Colonic mucosa (tissue), 4 donors: Measurements from ENCODE around the gene WDR89. TPM values are rescaled to one million over a fixed set of nuclear protein-coding genes. Genes with fewer than 3 reads are reported as not detected.

Experiments
- DNase-seq: peaks from one replicate; pipeline ENCODE4 v3.0.0-alpha.2; 2020
- H3K27ac ChIP-seq: fragments of 200-600 bp; one replicate; pipeline ENCODE4 v1.8.0; 2021
- H3K27me3 ChIP-seq: fragments of 200-600 bp; one replicate; pipeline ENCODE4 v1.8.0; 2021
- H3K36me3 ChIP-seq: fragments of 200-600 bp; one replicate; pipeline ENCODE4 v1.8.0; 2021
- H3K4me1 ChIP-seq: fragments of 200-600 bp; one replicate; pipeline ENCODE4 v1.8.0; 2021; ENCODE audit warnings: mild to moderate bottlenecking
- H3K4me3 ChIP-seq: fragments of 200-600 bp; one replicate; pipeline ENCODE4 v1.8.0; 2021
- H3K9ac ChIP-seq, 2 donors: one replicate each; pipeline ENCODE4 v1.7.0; 2013; ENCODE audit warnings: control low read depth in 2 of 2, low read depth in 2 of 2, low read length in 2 of 2
- H3K9me3 ChIP-seq: fragments of 200-600 bp; one replicate; pipeline ENCODE4 v1.8.0; 2021
- intact Hi-C: fragments of 100-400 bp; cut with DNase I; formaldehyde crosslinking; loops from one replicate; pipeline ENCODE4 v1.14.1; 2022
- total RNA-seq, 2 donors: library from RNA; stranded (reverse); fragmentation: NEBNext Ultra II Directional in 1 of 2; extraction: Animal tissue kit (Norgen Biotek cat#: 25700) in 1 of 2; gene quantifications; one replicate each; pipeline ENCODE4 v1.2.1, GENCODE V29; 2021
- TF ChIP-seq, protein P1 (sequence below): fragments of 200-600 bp; IDR thresholded peaks from one replicate; pipeline ENCODE4 v1.8.0; 2022; ENCODE audit warnings: antibody characterized with exemption, mild to moderate bottlenecking
- donor health status: healthy.
- donor health status: DM: no; HTN: no; CAD: no.
- donor health status: DM: no; HTN: no; CAD: no.

Gene WDR89
- total RNA-seq, 2 donors from 2014 or later, result 7.9 to 12.0 TPM

DNA sequence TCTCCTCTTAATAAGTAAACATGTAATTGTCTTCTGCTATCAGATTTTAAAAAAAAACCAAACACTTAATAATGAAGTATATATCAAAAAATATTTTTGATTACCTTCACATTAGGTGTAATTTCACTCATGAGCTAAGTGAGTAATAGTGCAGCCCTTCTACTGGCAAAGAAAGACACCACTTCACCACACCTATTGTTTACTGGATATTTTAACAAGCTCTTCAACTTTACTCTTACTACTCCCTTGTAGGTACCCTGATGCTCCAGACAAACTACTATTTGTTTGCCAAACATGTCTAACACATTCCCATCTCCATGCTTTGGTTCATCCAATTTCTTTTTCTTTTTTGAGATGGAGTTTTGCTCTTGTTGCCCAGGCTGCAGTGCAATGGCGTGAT lies 36.9 kb upstream of the WDR89 start:
- intact Hi-C loops, result no loop called here
- no peaks in the 10 kb centered on the region for H3K27me3 ChIP-seq
- H3K4me1 ChIP-seq, result no peaks in the 10 kb centered on the region
- H3K9me3 ChIP-seq, result no peaks in the 10 kb centered on the region
- no peak overlapping the region for H3K4me3 ChIP-seq
- DNase-seq, result no peak
- H3K9ac ChIP-seq, result no peak overlapping the region
- peak overlapping the region; percentile 25 for H3K27ac ChIP-seq
- TF ChIP-seq, protein P1, sequence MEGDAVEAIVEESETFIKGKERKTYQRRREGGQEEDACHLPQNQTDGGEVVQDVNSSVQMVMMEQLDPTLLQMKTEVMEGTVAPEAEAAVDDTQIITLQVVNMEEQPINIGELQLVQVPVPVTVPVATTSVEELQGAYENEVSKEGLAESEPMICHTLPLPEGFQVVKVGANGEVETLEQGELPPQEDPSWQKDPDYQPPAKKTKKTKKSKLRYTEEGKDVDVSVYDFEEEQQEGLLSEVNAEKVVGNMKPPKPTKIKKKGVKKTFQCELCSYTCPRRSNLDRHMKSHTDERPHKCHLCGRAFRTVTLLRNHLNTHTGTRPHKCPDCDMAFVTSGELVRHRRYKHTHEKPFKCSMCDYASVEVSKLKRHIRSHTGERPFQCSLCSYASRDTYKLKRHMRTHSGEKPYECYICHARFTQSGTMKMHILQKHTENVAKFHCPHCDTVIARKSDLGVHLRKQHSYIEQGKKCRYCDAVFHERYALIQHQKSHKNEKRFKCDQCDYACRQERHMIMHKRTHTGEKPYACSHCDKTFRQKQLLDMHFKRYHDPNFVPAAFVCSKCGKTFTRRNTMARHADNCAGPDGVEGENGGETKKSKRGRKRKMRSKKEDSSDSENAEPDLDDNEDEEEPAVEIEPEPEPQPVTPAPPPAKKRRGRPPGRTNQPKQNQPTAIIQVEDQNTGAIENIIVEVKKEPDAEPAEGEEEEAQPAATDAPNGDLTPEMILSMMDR, result no peak
- H3K36me3 ChIP-seq, result no peaks in the 10 kb centered on the region

DNA sequence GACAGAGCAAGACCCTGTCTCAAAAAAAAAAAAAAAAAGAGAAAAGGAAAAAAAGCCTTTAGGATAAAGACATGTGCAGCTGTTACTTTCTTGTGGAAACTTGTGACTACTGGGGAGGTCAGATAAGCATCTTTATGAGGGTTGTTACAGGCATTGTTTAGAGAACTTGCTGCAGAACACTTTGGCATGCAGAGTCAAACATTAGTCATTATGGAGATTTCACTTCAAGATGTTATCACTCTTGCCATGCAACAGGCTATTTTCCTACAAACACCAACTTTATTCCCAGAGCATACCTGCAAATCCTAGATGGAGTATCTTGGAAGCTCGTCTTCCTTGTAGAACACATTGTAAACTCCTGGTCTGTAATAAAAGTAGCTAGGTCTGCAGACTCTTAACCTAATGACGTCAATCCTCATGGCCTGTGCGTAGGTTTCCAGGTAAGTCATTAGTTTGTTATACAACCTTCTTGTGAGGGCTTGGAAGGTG lies 36.3 kb upstream of the WDR89 start:
- H3K4me3 ChIP-seq, result no peak overlapping the region
- TF ChIP-seq, protein P1, result no peak
- no peaks in the 10 kb centered on the region for H3K4me1 ChIP-seq
- intact Hi-C loops, result no loop called here
- H3K9ac ChIP-seq, result no peak overlapping the region
- no peaks in the 10 kb centered on the region for H3K9me3 ChIP-seq
- H3K27ac ChIP-seq, result peak overlapping the region; percentile 25
- DNase-seq, result no peak
- H3K27me3 ChIP-seq, result no peaks in the 10 kb centered on the region
- no peaks in the 10 kb centered on the region for H3K36me3 ChIP-seq

DNA sequence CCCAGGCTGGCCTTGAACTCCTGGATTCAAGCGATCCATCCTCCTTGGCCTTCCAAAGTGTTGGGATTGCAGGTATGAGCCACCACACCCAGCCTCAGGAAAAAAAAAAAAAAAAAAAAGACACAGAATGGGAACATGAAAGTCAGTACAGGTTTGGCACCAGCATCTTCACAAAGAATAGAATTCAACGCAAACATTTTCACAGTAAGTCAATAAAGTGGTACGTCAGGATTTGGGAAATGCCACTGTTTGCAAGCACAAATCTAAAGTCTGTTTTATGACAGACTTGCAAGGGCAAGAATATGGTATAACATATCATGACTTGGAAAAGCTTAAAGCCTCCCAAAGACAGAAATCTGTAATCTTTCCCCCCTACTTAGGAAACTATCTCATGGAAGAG lies 34.9 kb upstream of the WDR89 start:
- intact Hi-C loops, result no loop called here
- Histone ChIP-seq H3K4me3 (no peak overlapping the region), H3K36me3 (no peaks in the 10 kb centered on the region), H3K27me3 (no peaks in the 10 kb centered on the region), H3K27ac (no peak overlapping the region), H3K4me1 (no peaks in the 10 kb centered on the region), H3K9ac (no peak overlapping the region), H3K9me3 (no peaks in the 10 kb centered on the region)
- TF ChIP-seq, protein P1, result no peak
- DNase-seq, result no peak

DNA sequence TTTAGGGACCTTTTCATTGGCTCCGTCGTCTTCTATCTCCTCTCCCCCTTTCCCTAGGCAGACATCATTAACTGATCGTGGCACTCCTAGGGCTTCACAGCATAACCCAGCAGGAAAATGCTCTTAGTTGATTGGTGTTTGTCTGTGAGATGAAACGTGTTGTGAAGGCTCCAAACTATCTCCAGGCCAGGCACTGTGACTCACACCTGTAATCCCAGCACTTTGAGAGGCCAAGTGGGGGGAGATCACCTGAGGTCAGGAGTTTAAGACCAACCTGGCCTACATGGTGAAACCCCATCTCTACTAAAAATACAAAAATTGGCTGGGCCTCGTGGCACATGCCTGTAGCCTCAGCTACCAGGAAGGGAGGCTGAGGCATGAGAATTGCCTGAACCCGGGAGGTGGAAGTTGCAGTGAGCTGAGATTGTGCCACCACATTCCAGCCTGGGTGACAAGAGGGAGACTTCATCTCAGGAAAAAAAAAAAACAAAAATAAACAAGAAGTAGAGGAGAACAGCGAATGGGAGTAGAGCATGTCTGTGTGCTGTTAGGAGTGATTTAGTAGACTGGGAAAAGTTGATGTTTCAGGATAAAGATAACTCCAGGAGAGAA lies 32.3 kb upstream of the WDR89 start:
- TF ChIP-seq, protein P1, result no peak
- H3K27ac ChIP-seq, result no peak overlapping the region
- intact Hi-C loops, result no loop called here

DNA sequence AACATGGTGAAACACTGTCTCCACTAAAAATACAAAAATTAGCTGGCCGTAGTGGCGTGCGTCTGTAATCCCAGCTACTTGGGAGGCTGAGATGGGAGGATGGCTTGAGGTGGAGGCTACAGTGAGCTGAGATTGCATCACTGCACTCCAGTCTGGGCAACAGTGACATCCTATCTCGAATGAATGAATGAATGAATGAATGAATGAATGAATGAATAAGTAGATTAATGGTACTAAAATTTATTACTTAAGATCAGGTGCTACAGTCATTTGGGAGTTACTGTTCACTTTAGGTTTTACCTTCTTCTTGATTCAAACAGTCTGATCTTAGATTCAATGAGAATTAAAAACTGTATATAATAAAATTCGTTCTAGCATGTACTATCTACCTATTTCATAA lies 31.6 kb upstream of the WDR89 start:
- H3K9ac ChIP-seq, result no peak overlapping the region
- no peaks in the 10 kb centered on the region for H3K9me3 ChIP-seq
- TF ChIP-seq, protein P1, result no peak
- intact Hi-C loops, result no loop called here
- H3K27ac ChIP-seq, result no peak overlapping the region
- H3K36me3 ChIP-seq, result no peaks in the 10 kb centered on the region
- H3K27me3 ChIP-seq, result no peaks in the 10 kb centered on the region
- DNase-seq, result no peak
- H3K4me3 ChIP-seq, result no peak overlapping the region
- H3K4me1 ChIP-seq, result no peaks in the 10 kb centered on the region

More for the DNA sequence above, 32.3 kb upstream of the WDR89 start:
- H3K36me3 ChIP-seq, result no peaks in the 10 kb centered on the region
- no peak for DNase-seq
- no peaks in the 10 kb centered on the region for H3K4me1 ChIP-seq
- no peak overlapping the region for H3K4me3 ChIP-seq
- no peaks in the 10 kb centered on the region for H3K27me3 ChIP-seq
- H3K9ac ChIP-seq, result no peak overlapping the region
- H3K9me3 ChIP-seq, result no peaks in the 10 kb centered on the region
